Upper lobe of right lung (tissue), 1 donor: ENCODE data around the gene THAP3. TPM values are rescaled to one million over a fixed set of nuclear protein-coding genes. Genes with fewer than 3 reads are reported as not detected.

Experiments
- ATAC-seq: fragments of 200-7000 bp; cut with Tn5 transposase; one replicate; pipeline ENCODE4 v1.9.1; 2020; ENCODE audit warnings: mild to moderate bottlenecking, moderate library complexity
- DNase-seq: peaks from one replicate; pipeline ENCODE4 v3.0.0-alpha.2; 2020
- H3K27ac ChIP-seq: fragments of 200-600 bp; one replicate; pipeline ENCODE4 v1.8.0; 2022
- H3K27me3 ChIP-seq: fragments of 200-600 bp; one replicate; pipeline ENCODE4 v1.8.0; 2022; ENCODE audit warnings: mild to moderate bottlenecking
- H3K36me3 ChIP-seq: fragments of 200-600 bp; one replicate; pipeline ENCODE4 v1.8.0; 2022
- H3K4me1 ChIP-seq: fragments of 200-600 bp; one replicate; pipeline ENCODE4 v1.8.0; 2022
- H3K4me3 ChIP-seq: fragments of 200-600 bp; one replicate; pipeline ENCODE4 v1.8.0; 2022; ENCODE audit warnings: mild to moderate bottlenecking
- H3K9me3 ChIP-seq: fragments of 200-600 bp; one replicate; pipeline ENCODE4 v1.8.0; 2022
- CTCF ChIP-seq: fragments of 200-600 bp; IDR thresholded peaks from one replicate; pipeline ENCODE4 v1.8.0; 2022; ENCODE audit warnings: antibody characterized with exemption
- intact Hi-C: fragments of 100-400 bp; cut with DNase I; formaldehyde crosslinking; loops from one replicate; pipeline ENCODE4 v1.11.0; 2022
- total RNA-seq: library from RNA; stranded (reverse); fragmentation: NEBNext Ultra II Directional; extraction: Animal tissue kit (Norgen Biotek cat#: 25700); gene quantifications from one replicate; pipeline ENCODE4 v1.2.1, GENCODE V29; 2021
- donor health status: DM: no; HTN: yes; CAD: no; lungs with severe emphysema.

The THAP3 gene
- total RNA-seq, 1 donor from 2014 or later: 15.3 TPM

GRCh38 chr1:6621429-6622391, 3.0 kb upstream of the THAP3 start:
- Histone ChIP-seq H3K27ac (no peak overlapping the region), H3K27me3 (no peaks in the 10 kb centered on the region), H3K4me1 (peaks cover 14% of the 10 kb centered on the region), H3K9me3 (no peaks in the 10 kb centered on the region), H3K36me3 (peaks cover 42% of the 10 kb centered on the region), H3K4me3 (no peak overlapping the region)
- no peak for TF ChIP-seq CTCF
- intact Hi-C loops: no loop called here
- no peak for ATAC-seq
- DNase-seq: no peak

- intact Hi-C loops: no loop called here
Measured at GRCh38 chr1:6622396-6623152, 2.1 kb upstream of the THAP3 start.

GRCh38 chr1:6623269-6623965, 1.3 kb upstream of the THAP3 start:
- Histone ChIP-seq H3K36me3 (peaks cover 43% of the 10 kb centered on the region), H3K4me1 (peaks cover 21% of the 10 kb centered on the region), H3K9me3 (no peaks in the 10 kb centered on the region), H3K4me3 (no peak overlapping the region), H3K27me3 (no peaks in the 10 kb centered on the region), H3K27ac (no peak overlapping the region)
- no peak for ATAC-seq
- TF ChIP-seq CTCF: no peak
- intact Hi-C loops: no loop called here
- DNase-seq: no peak

More at GRCh38 chr1:6622396-6623152, 2.1 kb upstream of the THAP3 start:
- no peak for DNase-seq
- Histone ChIP-seq H3K36me3 (peaks cover 42% of the 10 kb centered on the region), H3K4me1 (peaks cover 21% of the 10 kb centered on the region), H3K4me3 (no peak overlapping the region), H3K27me3 (no peaks in the 10 kb centered on the region), H3K9me3 (no peaks in the 10 kb centered on the region), H3K27ac (no peak overlapping the region)
- ATAC-seq: no peak
- no peak for TF ChIP-seq CTCF

GRCh38 chr1:6625584-6626149, 999 bp downstream of the THAP3 start:
- intact Hi-C loops: no loop called here
- peak overlapping the region; percentile 66 for H3K27ac ChIP-seq
- peak overlapping the region; percentile 82 for H3K4me3 ChIP-seq
- ATAC-seq: no peak
- H3K27me3 ChIP-seq: no peaks in the 10 kb centered on the region
- H3K36me3 ChIP-seq: peaks cover 55% of the 10 kb centered on the region
- H3K9me3 ChIP-seq: no peaks in the 10 kb centered on the region
- no peak for TF ChIP-seq CTCF
- no peak for DNase-seq
- H3K4me1 ChIP-seq: peaks cover 21% of the 10 kb centered on the region

- Histone ChIP-seq H3K27me3 (no peaks in the 10 kb centered on the region), H3K27ac (no peak overlapping the region), H3K4me3 (no peak overlapping the region), H3K9me3 (no peaks in the 10 kb centered on the region), H3K36me3 (peaks cover 55% of the 10 kb centered on the region), H3K4me1 (peaks cover 21% of the 10 kb centered on the region)
- no peak for TF ChIP-seq CTCF
- no peak for ATAC-seq
- no peak for DNase-seq
- intact Hi-C loops: no loop called here
Measured at GRCh38 chr1:6627031-6627430, 2.4 kb downstream of the THAP3 start.
